Measurements from ENCODE around the gene PIWIL1.

- no peak for TF ChIP-seq CTCF (conservative IDR thresholded peaks at IDR 0.05 in 1 of 2, IDR thresholded peaks at IDR 0.05 in 1 of 2; ENCODE audit: low read depth in 1 of 2, low read length in 2 of 2)
- TF ChIP-seq EZH2 (IDR thresholded peaks at IDR 0.05; ENCODE audit: low read length, missing control alignments): no peak
Observed at GRCh38 chr12:130303781-130304180, 33.9 kb upstream of the PIWIL1 start.

Measured in fibroblast of lung (primary cell).